ENCODE measurements around the gene PCDHA11. TPM values are rescaled to one million over a fixed set of nuclear protein-coding genes. Genes with fewer than 3 reads are reported as not detected.

The PCDHA11 gene
- total RNA-seq, 1 experiment from 2014 or later: 0.10 TPM

Other genes starting within 250 kb of the PCDHA11 start
- 3.2 to 5.6 TPM (median 3.9 TPM) in 5 replicates for gene CD14, start 235.8 kb upstream of the PCDHA11 start, total RNA-seq (2022; extraction: Qiagen RNA extraction; ENCODE audit: low read depth)
- 9.6 to 15.4 TPM (median 14.1 TPM) in 5 replicates for gene TMCO6, start 229.5 kb upstream of the PCDHA11 start, total RNA-seq (2022; extraction: Qiagen RNA extraction; ENCODE audit: low read depth)
- 112 to 142 TPM (median 122 TPM) in 5 replicates for gene NDUFA2, start 221.3 kb upstream of the PCDHA11 start, total RNA-seq (2022; extraction: Qiagen RNA extraction; ENCODE audit: low read depth)
- 88.3 to 127 TPM (median 99.7 TPM) in 5 replicates for gene IK, start 221.1 kb upstream of the PCDHA11 start, total RNA-seq (2022; extraction: Qiagen RNA extraction; ENCODE audit: low read depth)
- 28.6 to 30.9 TPM (median 29.2 TPM) in 5 replicates for gene WDR55, start 204.1 kb upstream of the PCDHA11 start, total RNA-seq (2022; extraction: Qiagen RNA extraction; ENCODE audit: low read depth)
- gene DND1, start 195.4 kb upstream of the PCDHA11 start, total RNA-seq (2022; extraction: Qiagen RNA extraction; ENCODE audit: low read depth): 0.48 to 0.94 TPM (median 0.73 TPM) in 5 replicates
- gene HARS1, start 177.6 kb upstream of the PCDHA11 start, total RNA-seq (2022; extraction: Qiagen RNA extraction; ENCODE audit: low read depth): 78.1 to 83.6 TPM (median 79.0 TPM) in 5 replicates
- gene HARS2, start 177.5 kb upstream of the PCDHA11 start, total RNA-seq (2022; extraction: Qiagen RNA extraction; ENCODE audit: low read depth): 35.4 to 42.8 TPM (median 37.5 TPM) in 5 replicates
- gene ZMAT2, start 168.5 kb upstream of the PCDHA11 start, total RNA-seq (2022; extraction: Qiagen RNA extraction; ENCODE audit: low read depth): 83.4 to 128 TPM (median 104 TPM) in 5 replicates
- gene PCDHA1, start 82.8 kb upstream of the PCDHA11 start, total RNA-seq (2022; extraction: Qiagen RNA extraction; ENCODE audit: low read depth): 0.15 to 0.34 TPM (median 0.21 TPM) in 4 of 5 replicates, not detected in the other
- gene PCDHA2, start 74.1 kb upstream of the PCDHA11 start, total RNA-seq (2022; extraction: Qiagen RNA extraction; ENCODE audit: low read depth): 0.03 to 0.06 TPM in 2 of 5 replicates, not detected in the others
- gene PCDHA3, start 67.9 kb upstream of the PCDHA11 start, total RNA-seq (2022; extraction: Qiagen RNA extraction; ENCODE audit: low read depth): 0.35 to 1.2 TPM (median 0.85 TPM) in 5 replicates
- gene PCDHA4, start 61.9 kb upstream of the PCDHA11 start, total RNA-seq (2022; extraction: Qiagen RNA extraction; ENCODE audit: low read depth): 1.3 to 1.7 TPM (median 1.5 TPM) in 5 replicates
- 0.46 to 1.0 TPM (median 0.75 TPM) in 5 replicates for gene PCDHA5, start 47.3 kb upstream of the PCDHA11 start, total RNA-seq (2022; extraction: Qiagen RNA extraction; ENCODE audit: low read depth)
- gene PCDHA6, start 41.0 kb upstream of the PCDHA11 start, total RNA-seq (2022; extraction: Qiagen RNA extraction; ENCODE audit: low read depth): 0.05 to 0.06 TPM (median 0.05 TPM) in 3 of 5 replicates, not detected in the others
- 0.05 to 0.15 TPM (median 0.11 TPM) in 4 of 5 replicates, not detected in the other for gene PCDHA7, start 34.7 kb upstream of the PCDHA11 start, total RNA-seq (2022; extraction: Qiagen RNA extraction; ENCODE audit: low read depth)
- gene PCDHA8, start 27.8 kb upstream of the PCDHA11 start, total RNA-seq (2022; extraction: Qiagen RNA extraction; ENCODE audit: low read depth): 0.06 to 0.12 TPM (median 0.09 TPM) in 3 of 5 replicates, not detected in the others
- 0.04 TPM in 1 of 5 replicates, not detected in the others for gene PCDHA9, start 20.6 kb upstream of the PCDHA11 start, total RNA-seq (2022; extraction: Qiagen RNA extraction; ENCODE audit: low read depth)
- 0.01 to 0.05 TPM in 2 of 5 replicates, not detected in the others for gene PCDHA10, start 13.1 kb upstream of the PCDHA11 start, total RNA-seq (2022; extraction: Qiagen RNA extraction; ENCODE audit: low read depth)
- gene PCDHA12, start 6.4 kb downstream of the PCDHA11 start, total RNA-seq (2022; extraction: Qiagen RNA extraction; ENCODE audit: low read depth): 1.9 to 3.0 TPM (median 2.7 TPM) in 5 replicates
- gene PCDHA13, start 13.2 kb downstream of the PCDHA11 start, total RNA-seq (2022; extraction: Qiagen RNA extraction; ENCODE audit: low read depth): 0.06 to 0.09 TPM in 2 of 5 replicates, not detected in the others
- gene PCDHAC1, start 57.3 kb downstream of the PCDHA11 start, total RNA-seq (2022; extraction: Qiagen RNA extraction; ENCODE audit: low read depth): 1.1 to 1.9 TPM (median 1.3 TPM) in 5 replicates
- gene PCDHAC2, start 97.5 kb downstream of the PCDHA11 start, total RNA-seq (2022; extraction: Qiagen RNA extraction; ENCODE audit: low read depth): 2.4 to 6.1 TPM (median 2.8 TPM) in 5 replicates
- not detected in 5 replicates for gene PCDHB1, start 182.4 kb downstream of the PCDHA11 start, total RNA-seq (2022; extraction: Qiagen RNA extraction; ENCODE audit: low read depth)
- 2.3 to 4.1 TPM (median 3.6 TPM) in 5 replicates for gene PCDHB2, start 225.7 kb downstream of the PCDHA11 start, total RNA-seq (2022; extraction: Qiagen RNA extraction; ENCODE audit: low read depth)
- gene PCDHB3, start 231.5 kb downstream of the PCDHA11 start, total RNA-seq (2022; extraction: Qiagen RNA extraction; ENCODE audit: low read depth): 0.03 to 0.06 TPM in 2 of 5 replicates, not detected in the others

All from A549 treated with RU486 at 1 μM for 4 hours (cell line).